WTC11 (cell line): Measurements from ENCODE around the gene CYB5B. TPM values are rescaled to one million over a fixed set of nuclear protein-coding genes. Genes with fewer than 3 reads are reported as not detected.

Source experiments
- ATAC-seq: fragments of 200-7000 bp; cut with Tn5 transposase; 2 replicates; pipeline ENCODE4 v1.10.0; 2021; ENCODE audit warnings: mild to moderate bottlenecking, moderate library complexity
- CTCF ChIA-PET: fragments of 300-600 bp; sonication (Branson Sonifier 250); formaldehyde crosslinking; loops from one replicate; lab custom pipeline; 2021; ENCODE audit warnings: antibody characterized with exemption; lab: Charles Lee
- POLR2A ChIA-PET: fragments of 350-600 bp; sonication (Branson Sonifier 250); formaldehyde crosslinking; loops from one replicate; lab custom pipeline; 2021; ENCODE audit warnings: antibody characterized with exemption; lab: Charles Lee
- DNase-seq: peaks from one replicate; pipeline ENCODE4 v3.0.0; 2021; ENCODE audit warnings: low spot score
- H3K27ac Mint-ChIP-seq: 2 replicates; pipeline ENCODE4 v1.8.0; 2021; ENCODE audit warnings: mixed read lengths
- H3K27me3 Mint-ChIP-seq: 2 replicates; pipeline ENCODE4 v1.8.0; 2021; ENCODE audit warnings: low read depth, mild to moderate bottlenecking, moderate library complexity, mixed read lengths
- H3K36me3 Mint-ChIP-seq: 2 replicates; pipeline ENCODE4 v1.8.0; 2021; ENCODE audit warnings: mixed read lengths
- H3K4me1 Mint-ChIP-seq: 2 replicates; pipeline ENCODE4 v1.8.0; 2022; ENCODE audit warnings: mixed read lengths
- H3K4me3 Mint-ChIP-seq: 2 replicates; pipeline ENCODE4 v1.8.0; 2021; ENCODE audit warnings: mild to moderate bottlenecking, moderate library complexity, mixed read lengths
- H3K9me3 Mint-ChIP-seq: 2 replicates; pipeline ENCODE4 v1.8.0; 2021; ENCODE audit warnings: mixed read lengths
- CTCF ChIP-seq: fragments of 200-600 bp; IDR thresholded peaks from 2 replicates; pipeline ENCODE4 v1.8.0; 2022; ENCODE audit warnings: antibody characterized with exemption
- FOXK1 ChIP-seq: sonication (generic); formaldehyde crosslinking; IDR thresholded peaks from 2 replicates; pipeline ENCODE4 v1.8.0; 2022; ENCODE audit warnings: mild to moderate bottlenecking, moderate library complexity, missing genetic modification reagents
- JAZF1 ChIP-seq: fragments of 250-450 bp; sonication (Bioruptor Pico); IDR thresholded peaks from 2 replicates; pipeline ENCODE4 v1.9.0; 2021; ENCODE audit warnings: moderate library complexity, mild to moderate bottlenecking, inconsistent platforms
- MYBL2 ChIP-seq: sonication (generic); formaldehyde crosslinking; IDR thresholded peaks from 2 replicates; pipeline ENCODE4 v1.8.1; 2023; ENCODE audit warnings: mild to moderate bottlenecking, moderate library complexity, missing genetic modification reagents
- NFE2L1 ChIP-seq: sonication (generic); formaldehyde crosslinking; IDR thresholded peaks from 2 replicates; pipeline ENCODE4 v1.8.1; 2023; ENCODE audit warnings: missing genetic modification reagents
- NR2C2 ChIP-seq: sonication (generic); formaldehyde crosslinking; IDR thresholded peaks from 2 replicates; pipeline ENCODE4 v1.8.0; 2022; ENCODE audit warnings: mild to moderate bottlenecking, missing genetic modification reagents
- SOX15 ChIP-seq: fragments of 250-450 bp; sonication (Bioruptor Pico); IDR thresholded peaks from 2 replicates; pipeline ENCODE4 v1.9.0; 2021; ENCODE audit warnings: mild to moderate bottlenecking
- TCF7 ChIP-seq: sonication (generic); formaldehyde crosslinking; IDR thresholded peaks from 2 replicates; pipeline ENCODE4 v1.8.0; 2022; ENCODE audit warnings: mild to moderate bottlenecking, low read depth, missing genetic modification reagents, moderate library complexity
- TP53 ChIP-seq: sonication (generic); formaldehyde crosslinking; IDR thresholded peaks from 2 replicates; pipeline ENCODE4 v1.8.1; 2023; ENCODE audit warnings: mild to moderate bottlenecking, missing genetic modification reagents
- ZBTB21 ChIP-seq: sonication (generic); formaldehyde crosslinking; IDR thresholded peaks from 2 replicates; pipeline ENCODE4 v1.8.1; 2023; ENCODE audit warnings: mild to moderate bottlenecking, missing genetic modification reagents, borderline replicate concordance
- ZBTB43 ChIP-seq: sonication (generic); formaldehyde crosslinking; IDR thresholded peaks from 2 replicates; pipeline ENCODE4 v1.8.1; 2023; ENCODE audit warnings: mild to moderate bottlenecking, missing genetic modification reagents
- ZNF219 ChIP-seq: sonication (generic); formaldehyde crosslinking; IDR thresholded peaks from 2 replicates; pipeline ENCODE4 v1.8.0; 2023; ENCODE audit warnings: missing genetic modification reagents, mild to moderate bottlenecking, borderline replicate concordance
- ZNF232 ChIP-seq: sonication (generic); formaldehyde crosslinking; IDR thresholded peaks from 2 replicates; pipeline ENCODE4 v1.8.0; 2022; ENCODE audit warnings: mild to moderate bottlenecking, missing genetic modification reagents
- ZNF416 ChIP-seq: fragments of 250-450 bp; sonication (Bioruptor Pico); IDR thresholded peaks from 2 replicates; pipeline ENCODE4 v1.9.0; 2021; ENCODE audit warnings: mild to moderate bottlenecking, inconsistent platforms
- ZNF532 ChIP-seq: fragments of 250-450 bp; sonication (Bioruptor Pico); IDR thresholded peaks from 2 replicates; pipeline ENCODE4 v1.9.0; 2021; ENCODE audit warnings: mild to moderate bottlenecking, borderline replicate concordance
- ZNF671 ChIP-seq: fragments of 250-450 bp; sonication (Bioruptor Pico); IDR thresholded peaks from 2 replicates; pipeline ENCODE4 v1.8.0; 2021; ENCODE audit warnings: mild to moderate bottlenecking
- total RNA-seq: library from RNA; stranded (reverse); gene quantifications from 3 replicates; pipeline ENCODE4 v1.2.3, GENCODE V29; 2021
- TF ChIP-seq, protein P1 (sequence below): sonication (generic); formaldehyde crosslinking; conservative IDR thresholded peaks from 2 replicates; pipeline ENCODE4 v1.8.1; 2023; ENCODE audit warnings: mild to moderate bottlenecking, low read depth, missing genetic modification reagents, moderate library complexity
- TF ChIP-seq, protein P2 (sequence below): sonication (generic); formaldehyde crosslinking; IDR thresholded peaks from 2 replicates; pipeline ENCODE4 v1.8.0; 2022; ENCODE audit warnings: mild to moderate bottlenecking, missing genetic modification reagents
- TF ChIP-seq, protein P3 (sequence below): sonication (generic); formaldehyde crosslinking; IDR thresholded peaks from 2 replicates; pipeline ENCODE4 v1.8.1; 2022; ENCODE audit warnings: missing genetic modification reagents, borderline replicate concordance
- TF ChIP-seq, protein P4 (sequence below): fragments of 250-450 bp; sonication (Bioruptor Pico); IDR thresholded peaks from 2 replicates; pipeline ENCODE4 v2.1.2; 2022; ENCODE audit warnings: mild to moderate bottlenecking, moderate library complexity

CYB5B gene
- total RNA-seq, 1 experiment from 2014 or later = 109 TPM

DNA sequence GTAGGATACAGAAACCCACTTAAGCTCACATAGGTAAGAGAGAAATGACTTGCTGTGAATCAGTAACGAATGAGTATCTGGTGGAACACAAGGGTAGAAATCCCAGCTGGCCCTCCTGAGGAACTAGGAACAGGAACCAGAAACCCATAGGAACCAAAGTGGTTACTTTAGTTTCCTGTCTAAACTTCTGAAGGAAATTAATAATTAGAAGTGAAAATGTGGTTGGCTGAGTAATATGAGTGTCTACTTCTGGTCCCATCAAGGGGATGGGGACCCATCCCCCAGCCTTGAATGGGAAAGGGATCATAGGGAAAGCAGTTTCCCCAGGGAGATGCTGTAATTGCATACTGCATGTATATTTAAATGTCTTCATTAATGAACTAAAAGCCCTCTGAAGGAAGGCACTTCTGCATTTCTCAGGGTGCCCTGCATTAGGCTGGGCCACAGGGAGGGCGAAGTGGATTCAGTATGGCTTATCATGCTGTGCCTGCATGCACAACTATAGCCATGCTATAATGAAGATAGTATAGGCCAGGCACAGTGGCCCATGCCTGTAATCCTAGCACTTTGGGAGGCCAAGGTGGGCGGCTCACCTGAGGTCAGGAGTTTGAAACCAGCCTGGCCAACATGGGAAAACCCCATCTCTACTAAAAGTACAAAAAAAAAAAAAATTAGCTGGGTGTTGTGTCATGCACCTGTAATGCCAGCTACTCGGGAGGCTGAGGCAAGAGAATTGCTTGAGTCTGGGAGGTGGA is 45.6 kb downstream of the CYB5B start:
- no peak overlapping the region for H3K4me3 Mint-ChIP-seq
- ChIA-PET CTCF (no interaction called here), POLR2A (no interaction called here)
- TF ChIP-seq, protein P1, sequence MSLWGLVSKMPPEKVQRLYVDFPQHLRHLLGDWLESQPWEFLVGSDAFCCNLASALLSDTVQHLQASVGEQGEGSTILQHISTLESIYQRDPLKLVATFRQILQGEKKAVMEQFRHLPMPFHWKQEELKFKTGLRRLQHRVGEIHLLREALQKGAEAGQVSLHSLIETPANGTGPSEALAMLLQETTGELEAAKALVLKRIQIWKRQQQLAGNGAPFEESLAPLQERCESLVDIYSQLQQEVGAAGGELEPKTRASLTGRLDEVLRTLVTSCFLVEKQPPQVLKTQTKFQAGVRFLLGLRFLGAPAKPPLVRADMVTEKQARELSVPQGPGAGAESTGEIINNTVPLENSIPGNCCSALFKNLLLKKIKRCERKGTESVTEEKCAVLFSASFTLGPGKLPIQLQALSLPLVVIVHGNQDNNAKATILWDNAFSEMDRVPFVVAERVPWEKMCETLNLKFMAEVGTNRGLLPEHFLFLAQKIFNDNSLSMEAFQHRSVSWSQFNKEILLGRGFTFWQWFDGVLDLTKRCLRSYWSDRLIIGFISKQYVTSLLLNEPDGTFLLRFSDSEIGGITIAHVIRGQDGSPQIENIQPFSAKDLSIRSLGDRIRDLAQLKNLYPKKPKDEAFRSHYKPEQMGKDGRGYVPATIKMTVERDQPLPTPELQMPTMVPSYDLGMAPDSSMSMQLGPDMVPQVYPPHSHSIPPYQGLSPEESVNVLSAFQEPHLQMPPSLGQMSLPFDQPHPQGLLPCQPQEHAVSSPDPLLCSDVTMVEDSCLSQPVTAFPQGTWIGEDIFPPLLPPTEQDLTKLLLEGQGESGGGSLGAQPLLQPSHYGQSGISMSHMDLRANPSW (CRISPR knock-in tag) = no peak
- TF ChIP-seq, protein P2, sequence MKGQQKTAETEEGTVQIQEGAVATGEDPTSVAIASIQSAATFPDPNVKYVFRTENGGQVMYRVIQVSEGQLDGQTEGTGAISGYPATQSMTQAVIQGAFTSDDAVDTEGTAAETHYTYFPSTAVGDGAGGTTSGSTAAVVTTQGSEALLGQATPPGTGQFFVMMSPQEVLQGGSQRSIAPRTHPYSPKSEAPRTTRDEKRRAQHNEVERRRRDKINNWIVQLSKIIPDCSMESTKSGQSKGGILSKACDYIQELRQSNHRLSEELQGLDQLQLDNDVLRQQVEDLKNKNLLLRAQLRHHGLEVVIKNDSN = no peak
- no peak for TF ChIP-seq CTCF
- TF ChIP-seq ZNF532 (CRISPR knock-in tag) = no peak
- no peak for TF ChIP-seq ZNF671 (CRISPR knock-in tag)
- TF ChIP-seq JAZF1 (CRISPR knock-in tag) = no peak
- TF ChIP-seq, protein P3, sequence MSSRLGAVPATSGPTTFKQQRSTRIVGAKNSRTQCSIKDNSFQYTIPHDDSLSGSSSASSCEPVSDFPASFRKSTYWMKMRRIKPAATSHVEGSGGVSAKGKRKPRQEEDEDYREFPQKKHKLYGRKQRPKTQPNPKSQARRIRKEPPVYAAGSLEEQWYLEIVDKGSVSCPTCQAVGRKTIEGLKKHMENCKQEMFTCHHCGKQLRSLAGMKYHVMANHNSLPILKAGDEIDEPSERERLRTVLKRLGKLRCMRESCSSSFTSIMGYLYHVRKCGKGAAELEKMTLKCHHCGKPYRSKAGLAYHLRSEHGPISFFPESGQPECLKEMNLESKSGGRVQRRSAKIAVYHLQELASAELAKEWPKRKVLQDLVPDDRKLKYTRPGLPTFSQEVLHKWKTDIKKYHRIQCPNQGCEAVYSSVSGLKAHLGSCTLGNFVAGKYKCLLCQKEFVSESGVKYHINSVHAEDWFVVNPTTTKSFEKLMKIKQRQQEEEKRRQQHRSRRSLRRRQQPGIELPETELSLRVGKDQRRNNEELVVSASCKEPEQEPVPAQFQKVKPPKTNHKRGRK = no peak
- no peak for TF ChIP-seq ZBTB21 (CRISPR knock-in tag)
- no peak for TF ChIP-seq ZNF219 (CRISPR knock-in tag)
- TF ChIP-seq TP53 (CRISPR knock-in tag) = no peak
- no peak for TF ChIP-seq NFE2L1
- H3K36me3 Mint-ChIP-seq = no peaks in the 10 kb centered on the region
- no peaks in the 10 kb centered on the region for H3K9me3 Mint-ChIP-seq
- H3K4me1 Mint-ChIP-seq = peaks cover 4% of the 10 kb centered on the region
- no peak for DNase-seq
- no peaks in the 10 kb centered on the region for H3K27me3 Mint-ChIP-seq
- H3K27ac Mint-ChIP-seq = peak overlapping the region; percentile 33
- ATAC-seq = peak; percentile 28; the same call in 1 of the 2 replicates

- ChIA-PET CTCF (interaction anchor here (0.9 kb wide), 1 partner anchor 284 kb away, joined by 3 read pairs; the partner anchor contains the start of gene NOB1), POLR2A (no interaction called here)
- H3K9me3 Mint-ChIP-seq = no peaks in the 10 kb centered on the region
- no peak overlapping the region for H3K27ac Mint-ChIP-seq
- no peaks in the 10 kb centered on the region for H3K36me3 Mint-ChIP-seq
- no peak overlapping the region for H3K4me3 Mint-ChIP-seq
- ATAC-seq (no peak), DNase-seq (no peak)
- TF ChIP-seq FOXK1 (CRISPR knock-in tag) (no peak), ZNF416 (no peak), ZNF671 (CRISPR knock-in tag) (no peak), TCF7 (no peak), ZNF232 (no peak), NR2C2 (CRISPR knock-in tag) (no peak), SOX15 (no peak), MYBL2 (CRISPR knock-in tag) (no peak), ZBTB43 (CRISPR knock-in tag) (no peak)
- TF ChIP-seq, protein P4, sequence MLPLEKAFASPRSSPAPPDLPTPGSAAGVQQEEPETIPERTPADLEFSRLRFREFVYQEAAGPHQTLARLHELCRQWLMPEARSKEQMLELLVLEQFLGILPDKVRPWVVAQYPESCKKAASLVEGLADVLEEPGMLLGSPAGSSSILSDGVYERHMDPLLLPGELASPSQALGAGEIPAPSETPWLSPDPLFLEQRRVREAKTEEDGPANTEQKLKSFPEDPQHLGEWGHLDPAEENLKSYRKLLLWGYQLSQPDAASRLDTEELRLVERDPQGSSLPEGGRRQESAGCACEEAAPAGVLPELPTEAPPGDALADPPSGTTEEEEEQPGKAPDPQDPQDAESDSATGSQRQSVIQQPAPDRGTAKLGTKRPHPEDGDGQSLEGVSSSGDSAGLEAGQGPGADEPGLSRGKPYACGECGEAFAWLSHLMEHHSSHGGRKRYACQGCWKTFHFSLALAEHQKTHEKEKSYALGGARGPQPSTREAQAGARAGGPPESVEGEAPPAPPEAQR (CRISPR knock-in tag) = no peak
- peaks cover 4% of the 10 kb centered on the region for H3K4me1 Mint-ChIP-seq
- H3K27me3 Mint-ChIP-seq = no peaks in the 10 kb centered on the region
These were observed 46.7 kb downstream of the CYB5B start for GRCh38 chr16:69471121-69471520.
